HG02610 (cell line): Measurements from ENCODE around the gene LGR4.

ENCODE experiments used
- ATAC-seq: cut with Tn5 transposase; IDR thresholded peaks from one replicate; pipeline ENCODE4 v1.9.1; 2021; ENCODE audit warnings: mild to moderate bottlenecking, moderate library complexity; ENCODE audit not compliant: unreplicated experiment

Gene LGR4

DNA sequence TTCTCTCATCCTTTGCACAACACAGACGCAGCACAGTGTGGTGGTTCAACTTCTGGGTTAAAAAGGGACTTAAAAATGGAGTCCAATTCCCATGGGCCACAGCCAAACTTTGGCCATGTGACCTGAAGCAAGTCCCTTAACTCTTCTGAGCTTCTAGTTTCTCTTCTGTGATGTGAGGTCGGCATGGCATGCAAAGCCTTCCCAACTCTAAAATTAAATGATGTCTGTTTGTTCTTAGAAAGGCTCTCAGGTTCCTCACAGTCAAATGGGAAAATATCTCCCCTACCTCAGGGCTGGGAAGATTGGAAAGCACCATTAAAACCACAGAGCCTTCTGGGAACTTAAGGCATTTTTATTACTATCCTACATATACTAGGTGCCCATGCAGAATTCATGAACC, 38.8 kb downstream of the LGR4 start:
- no peak for ATAC-seq

DNA sequence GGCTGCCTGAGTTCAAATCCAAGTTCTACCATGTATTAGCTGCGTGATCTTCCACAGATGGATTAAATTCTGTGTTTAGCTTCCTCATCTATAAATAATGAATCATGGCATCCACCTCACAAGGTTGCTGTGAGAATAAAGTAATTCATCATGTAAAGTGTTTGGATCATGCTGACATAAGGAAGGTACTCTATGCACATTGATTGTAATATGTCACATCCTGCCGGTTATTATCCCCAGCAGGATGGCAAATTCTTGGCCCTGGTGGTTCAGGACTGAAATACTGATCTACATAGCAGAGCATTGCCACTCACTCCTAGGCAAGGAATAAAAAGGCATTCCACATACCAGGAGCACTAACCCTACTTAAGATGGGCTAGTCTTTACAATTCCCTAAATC, 40.8 kb downstream of the LGR4 start:
- no peak for ATAC-seq

DNA sequence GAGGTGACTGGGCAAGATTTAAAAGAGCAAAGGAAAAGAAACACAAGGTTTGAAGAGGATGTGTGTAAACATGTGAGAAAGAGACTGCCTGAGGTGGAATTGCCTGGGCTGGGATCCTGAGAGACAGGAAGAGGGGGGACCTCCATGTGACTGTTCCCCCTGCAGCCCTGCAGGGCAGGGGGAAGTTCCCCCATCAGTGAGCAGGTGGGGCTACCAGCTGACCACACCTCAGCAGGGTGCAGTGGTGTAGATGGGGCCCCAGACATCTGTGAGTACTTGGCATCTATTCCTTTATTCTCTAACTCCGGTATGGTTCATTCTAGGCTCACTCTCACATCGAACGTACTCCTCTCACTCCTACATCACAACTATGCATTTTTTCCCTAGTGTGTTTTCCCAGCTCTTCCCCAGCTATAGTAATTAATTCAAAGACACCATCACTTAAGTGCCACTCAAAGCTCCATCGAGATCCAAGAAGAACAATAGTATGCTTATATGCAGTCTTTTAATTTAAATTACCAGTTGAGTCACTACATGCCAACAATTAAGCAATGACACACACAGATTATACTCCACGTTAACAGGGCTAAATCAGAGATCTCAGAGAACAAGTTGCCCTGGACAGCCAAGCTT, 42.7 kb downstream of the LGR4 start:
- ATAC-seq: no peak

DNA sequence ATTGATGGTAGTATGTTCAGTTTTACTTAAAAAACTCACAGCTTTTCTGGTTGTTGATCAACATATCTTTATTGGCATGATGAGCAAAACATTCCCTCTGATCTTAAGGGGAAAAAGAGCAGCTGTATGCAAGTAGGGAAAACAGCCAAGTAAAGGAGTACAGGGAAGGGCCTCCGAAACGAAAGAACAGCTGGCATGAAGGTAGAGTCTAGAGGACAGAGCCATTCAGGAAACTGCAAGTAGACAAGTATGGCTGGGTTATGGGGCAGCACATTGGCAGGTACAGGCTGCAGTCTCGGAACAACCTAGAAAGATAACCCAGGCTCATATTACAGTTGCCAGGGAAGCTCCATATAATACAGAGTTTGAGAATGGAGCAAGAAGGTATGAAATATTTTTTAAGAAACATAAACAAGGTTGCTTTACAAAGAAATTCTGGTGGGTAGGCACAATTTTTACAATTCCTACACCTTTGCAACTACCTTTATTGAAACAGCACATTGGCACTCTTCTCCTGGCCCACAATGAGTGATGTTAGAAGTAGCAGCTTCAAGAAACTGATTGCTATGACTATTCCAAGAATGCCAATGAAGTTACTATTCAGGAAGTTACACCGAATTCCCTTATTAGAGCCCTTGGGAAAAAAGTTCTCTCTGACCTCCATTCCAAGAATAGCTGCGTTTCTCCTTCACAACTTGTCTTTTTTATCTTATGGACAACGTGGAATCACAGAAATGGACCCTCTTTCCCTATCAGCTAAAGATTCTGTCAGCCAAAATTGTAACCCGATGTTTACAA, 45.2 kb downstream of the LGR4 start:
- no peak for ATAC-seq

DNA sequence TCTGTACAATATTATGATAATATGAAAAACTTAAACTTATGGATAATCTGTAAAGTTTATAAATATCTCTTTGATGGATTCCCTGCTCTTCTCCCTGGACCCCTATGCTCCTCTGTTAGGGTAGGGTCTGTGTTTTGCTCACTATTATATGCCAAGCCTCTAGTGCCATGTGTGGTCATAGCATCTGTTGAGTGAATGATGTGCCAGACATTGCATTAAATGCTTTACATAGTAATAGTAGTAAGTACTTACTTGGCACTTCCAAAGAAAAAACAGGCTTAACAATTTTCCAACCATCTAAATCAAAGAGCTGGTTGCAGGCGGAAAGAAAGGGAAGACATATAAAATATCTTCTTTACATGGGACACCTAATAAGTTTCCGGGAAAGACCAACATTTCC, 46.8 kb downstream of the LGR4 start:
- no peak for ATAC-seq

DNA sequence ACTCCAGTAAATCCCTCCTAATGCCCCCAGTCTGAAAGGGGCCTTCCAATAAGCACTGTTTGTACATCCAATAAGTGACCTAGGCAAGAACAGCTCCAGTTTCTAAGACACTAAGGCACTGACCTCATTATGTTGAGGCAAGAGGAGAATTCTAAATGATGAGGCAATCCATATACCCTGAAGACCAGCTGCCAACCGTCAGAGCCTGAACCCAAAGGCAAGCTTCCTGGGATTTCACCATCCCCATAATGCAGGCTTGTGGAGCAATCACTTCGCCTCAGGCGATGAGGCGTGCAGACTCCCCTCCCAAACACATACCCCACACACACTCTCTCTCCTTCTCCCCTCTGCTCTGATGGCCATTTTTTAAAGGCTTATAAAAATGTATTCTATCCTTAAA, 49.5 kb downstream of the LGR4 start:
- ATAC-seq: no peak

DNA sequence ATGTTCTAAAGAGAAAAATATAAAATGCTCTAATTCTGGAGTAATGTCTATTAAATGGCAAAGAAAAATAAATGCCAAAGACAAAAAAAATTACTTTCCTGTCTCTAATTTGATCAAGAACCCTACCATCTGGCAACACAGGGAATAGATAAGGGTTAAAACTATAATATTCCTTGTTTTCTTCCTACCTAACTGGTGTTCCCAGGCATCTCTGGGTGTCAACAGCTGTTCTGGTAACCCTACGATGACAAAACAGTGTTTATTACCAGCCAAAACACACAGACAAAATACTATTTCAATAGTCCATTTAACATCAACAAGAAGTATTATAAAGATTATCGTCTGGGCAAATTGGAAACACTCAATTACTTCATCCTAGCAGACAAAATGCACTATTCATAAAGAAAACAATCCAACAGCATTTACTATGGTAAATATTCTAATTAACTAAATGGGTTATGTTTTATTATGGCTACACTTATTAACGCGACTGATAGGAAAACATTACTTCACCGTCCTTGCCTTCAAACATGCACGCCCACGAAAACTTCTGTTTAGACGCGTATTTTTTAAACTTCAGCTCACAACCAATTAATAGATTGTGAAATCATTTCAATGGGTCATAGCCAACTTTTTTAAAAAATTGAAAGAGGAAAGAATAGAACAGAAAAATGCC, 50.6 kb downstream of the LGR4 start:
- no peak for ATAC-seq

DNA sequence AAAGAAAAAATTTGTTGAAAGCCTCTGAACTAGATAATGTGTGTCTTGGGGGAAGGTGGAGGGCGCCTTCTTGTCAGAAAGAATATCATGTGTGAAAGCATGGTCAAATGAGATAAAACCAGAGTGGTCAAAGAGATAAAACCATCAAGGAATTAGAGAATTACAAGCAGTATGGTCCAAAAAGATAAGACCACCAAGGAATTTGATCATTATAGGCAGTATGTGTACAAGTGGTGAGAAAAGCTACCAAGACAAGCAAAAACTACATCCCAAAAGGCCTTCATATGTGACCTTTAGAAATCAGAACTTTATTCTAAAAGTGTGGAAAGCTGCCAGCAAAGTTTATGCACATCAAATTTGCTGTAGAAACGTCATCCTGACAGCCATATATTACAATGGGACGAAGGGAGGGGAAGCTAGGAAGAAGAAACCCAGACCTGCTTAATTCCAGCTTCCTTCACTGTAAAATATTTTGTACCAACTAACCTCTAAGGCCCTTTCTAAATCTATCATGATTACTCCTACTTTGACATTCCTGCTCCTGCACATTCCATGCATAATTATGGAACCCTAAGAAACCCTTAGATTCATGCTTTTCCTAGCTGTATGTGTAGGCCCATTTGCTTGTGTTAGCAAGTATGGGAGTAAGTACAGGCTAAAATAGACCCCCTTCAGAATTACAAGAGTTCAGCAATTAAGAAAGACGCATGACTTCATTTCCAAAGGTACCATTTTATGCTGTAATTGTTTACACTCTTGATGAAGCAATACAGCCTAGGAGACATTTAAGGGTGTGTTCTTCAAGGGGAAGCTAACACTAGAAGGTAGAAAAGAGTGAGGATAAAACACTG, 51.6 kb downstream of the LGR4 start:
- ATAC-seq: no peak

DNA sequence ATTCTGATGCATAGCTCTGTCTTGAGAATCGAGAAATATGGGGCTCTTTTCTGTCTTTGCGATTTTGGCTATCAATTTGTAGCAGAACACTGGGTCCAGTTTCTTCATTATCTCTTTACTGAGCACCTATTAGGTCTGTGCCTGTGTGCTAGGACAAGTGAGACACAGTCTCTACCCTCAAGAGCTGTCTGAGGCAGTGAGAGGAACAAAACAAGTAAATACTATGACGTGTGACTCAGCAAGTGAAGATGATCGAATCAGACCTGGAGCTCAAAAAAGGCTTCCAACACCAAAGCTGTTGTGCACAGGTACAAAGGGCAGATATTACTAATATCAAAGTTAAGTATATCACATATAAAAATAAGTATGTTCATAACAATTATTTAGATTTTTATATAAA, 52.4 kb downstream of the LGR4 start:
- no peak for ATAC-seq

DNA sequence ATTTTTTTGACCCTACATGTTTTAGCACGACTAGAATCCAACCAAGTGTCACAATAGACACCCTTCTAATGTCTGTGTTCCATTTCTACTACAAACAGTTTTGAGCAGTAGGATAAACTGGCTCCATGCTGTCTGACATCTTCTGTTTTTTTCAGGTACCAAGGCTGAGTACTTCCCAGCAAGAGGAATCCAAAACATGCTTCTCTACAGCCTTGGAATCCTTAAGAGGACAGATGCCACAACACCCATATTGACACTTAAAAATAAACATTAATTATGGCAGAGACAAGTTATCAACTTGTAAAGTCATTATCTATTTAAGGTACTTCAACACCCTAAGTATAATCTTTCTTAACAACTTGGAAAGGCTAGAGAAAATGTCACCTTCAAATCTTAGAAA, 54.2 kb downstream of the LGR4 start:
- ATAC-seq: no peak

DNA sequence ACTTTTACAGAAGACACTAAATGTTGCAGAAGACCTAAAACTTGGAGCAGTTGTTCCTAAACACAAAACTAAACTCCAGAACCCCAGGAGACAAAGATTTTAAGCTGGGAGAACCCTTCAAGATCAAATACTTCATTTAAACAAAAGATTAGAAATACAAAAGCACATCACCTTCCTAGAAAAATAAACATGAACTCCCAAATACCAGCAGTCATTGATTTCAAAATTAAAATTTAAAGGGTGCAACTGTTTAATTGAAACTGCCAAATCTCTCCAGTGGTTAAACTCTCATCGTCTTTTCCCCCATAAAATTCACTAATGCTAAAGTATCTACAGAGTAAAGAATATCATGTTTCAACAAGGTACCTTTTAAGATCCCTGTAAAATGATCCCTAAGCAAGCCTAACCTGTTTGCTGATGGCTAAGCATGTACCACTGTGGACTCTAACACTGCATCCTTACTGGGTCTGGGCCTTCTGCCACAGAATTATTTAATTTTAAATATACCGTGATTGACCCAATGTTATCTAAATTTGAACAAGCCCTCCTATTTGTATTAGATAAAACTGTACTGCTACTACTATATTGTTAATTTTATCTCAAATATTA, 55.9 kb downstream of the LGR4 start:
- ATAC-seq: no peak

DNA sequence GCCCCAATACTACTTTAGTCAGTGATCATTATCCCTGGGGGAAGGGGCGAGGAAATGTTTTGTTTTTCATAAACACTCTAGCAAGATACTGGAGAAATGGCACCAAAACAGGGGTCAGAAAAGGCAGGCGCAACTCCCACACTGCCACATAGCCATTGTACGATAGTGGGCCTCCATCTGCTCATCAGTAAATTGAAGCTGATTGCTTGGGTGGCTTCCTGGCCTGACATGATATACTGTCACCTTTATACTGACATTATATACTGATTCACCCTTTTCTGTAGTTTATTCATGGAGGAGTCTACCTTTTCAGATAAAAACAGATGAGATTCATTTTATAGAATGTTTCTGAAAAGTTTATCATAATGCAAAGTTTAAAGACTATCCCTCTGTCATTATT, 57.9 kb downstream of the LGR4 start:
- no peak for ATAC-seq

DNA sequence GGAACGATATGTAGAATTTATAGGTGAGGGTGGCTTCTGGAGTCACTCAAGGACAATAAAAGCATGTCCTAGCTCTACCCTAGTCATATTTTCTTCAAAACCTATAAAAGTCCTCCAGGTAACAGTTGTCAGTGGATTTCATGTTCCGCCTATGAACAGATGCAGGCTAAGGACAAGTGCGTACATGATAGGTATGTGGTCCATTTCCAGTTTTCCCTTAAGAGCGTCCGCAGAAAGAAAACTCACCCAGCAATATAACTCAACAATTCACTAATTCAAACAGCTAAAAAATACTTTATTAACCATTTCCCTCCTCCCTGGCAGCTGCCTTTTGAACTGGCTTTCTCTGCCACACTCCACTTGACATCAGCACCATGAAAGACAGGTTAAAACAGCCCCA, 59.4 kb downstream of the LGR4 start:
- ATAC-seq: no peak

DNA sequence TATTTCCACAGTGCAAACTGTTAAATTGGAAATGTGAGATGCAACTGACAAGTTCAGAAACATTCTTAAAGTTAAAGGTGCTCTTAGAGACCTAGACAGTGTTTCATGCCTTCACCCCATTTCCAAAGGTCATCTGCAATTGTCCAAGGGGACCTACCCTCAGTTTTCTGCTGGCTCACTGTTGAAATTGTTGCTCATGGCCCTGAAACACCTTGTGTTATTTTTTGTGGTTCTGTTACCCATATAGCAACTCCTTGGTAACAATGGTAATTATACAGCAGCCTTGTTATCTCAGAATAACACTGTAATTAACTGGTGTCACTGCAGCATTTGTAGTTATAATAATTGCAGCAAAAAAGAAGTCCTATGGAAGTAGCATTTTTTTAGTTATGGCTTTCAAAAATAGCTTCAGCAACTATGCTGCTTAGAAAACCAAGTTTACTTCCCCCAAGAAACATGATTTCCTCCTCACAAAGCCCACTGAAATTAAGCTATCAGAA, 60.3 kb downstream of the LGR4 start:
- ATAC-seq: no peak

DNA sequence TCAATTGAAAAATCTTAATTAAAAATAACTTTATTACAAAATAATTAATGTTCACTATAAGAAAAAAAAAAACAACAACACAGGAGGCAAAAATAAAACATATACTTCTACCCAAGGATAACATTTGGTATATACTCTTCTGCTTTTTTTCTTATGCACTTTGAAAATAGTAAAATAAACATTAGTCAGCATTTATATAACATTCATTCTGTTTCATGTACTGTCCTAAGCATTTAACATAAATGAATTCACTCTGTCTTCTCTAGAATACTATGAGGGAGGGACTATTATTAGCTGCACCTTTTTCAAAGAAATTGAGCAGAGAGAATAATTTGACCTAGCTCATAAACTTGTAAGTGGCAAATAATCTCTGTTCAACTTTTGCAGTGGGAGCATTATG, 61.3 kb downstream of the LGR4 start:
- ATAC-seq: no peak

DNA sequence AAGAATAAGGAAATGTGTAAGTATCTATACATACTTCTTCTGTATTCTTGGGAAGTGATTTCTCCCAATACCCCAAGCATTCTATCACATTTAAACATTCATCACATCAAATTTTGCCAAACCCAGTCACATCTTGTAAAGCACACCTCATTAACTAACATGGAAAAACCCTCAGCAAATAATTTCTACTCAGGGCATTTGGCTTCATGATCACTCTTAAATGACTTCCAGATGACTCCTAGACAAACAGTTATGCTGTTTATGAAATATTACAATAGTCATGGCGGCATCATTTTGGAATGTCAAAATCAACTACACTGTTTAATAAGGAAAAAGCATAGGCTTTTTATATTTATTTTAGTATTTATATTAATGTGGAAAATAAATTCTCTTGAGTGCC, 62.3 kb downstream of the LGR4 start:
- ATAC-seq: no peak

DNA sequence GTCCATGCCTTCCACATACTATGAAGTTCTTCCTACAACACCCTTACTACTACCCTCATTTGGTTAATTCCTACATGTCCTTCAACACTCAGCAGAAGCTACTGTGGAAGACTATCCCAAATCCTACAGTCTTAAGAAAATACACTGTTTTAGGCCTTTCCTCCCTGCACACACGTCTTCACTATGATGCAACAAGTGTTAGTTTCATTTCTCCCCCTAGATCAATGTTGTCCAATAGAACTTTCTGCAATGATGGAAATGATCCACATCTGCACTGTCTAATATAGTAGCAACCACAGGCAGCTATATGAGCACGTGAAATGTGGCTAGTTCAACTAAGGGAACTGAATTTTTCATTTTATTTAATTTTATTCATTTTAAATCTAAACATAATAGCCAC, 62.8 kb downstream of the LGR4 start:
- no peak for ATAC-seq

DNA sequence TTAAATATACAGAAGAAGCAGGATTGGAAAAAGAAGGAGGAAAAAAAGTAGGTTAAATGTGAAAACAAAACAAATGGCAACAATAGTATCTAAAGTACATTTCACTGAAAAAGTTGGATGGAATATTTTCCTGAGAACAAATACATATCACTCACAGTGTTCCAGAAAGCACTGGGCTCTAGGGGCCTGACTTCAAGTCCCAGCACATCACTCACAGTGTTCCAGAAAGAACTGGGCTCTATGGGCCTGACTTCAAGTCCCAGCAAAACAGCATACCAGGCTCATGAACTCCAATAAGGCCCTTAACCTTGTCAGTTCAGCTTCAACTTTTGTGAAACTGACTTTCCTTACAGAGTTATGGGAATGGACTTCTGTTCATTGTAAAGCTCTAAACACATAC, 63.5 kb downstream of the LGR4 start:
- no peak for ATAC-seq

DNA sequence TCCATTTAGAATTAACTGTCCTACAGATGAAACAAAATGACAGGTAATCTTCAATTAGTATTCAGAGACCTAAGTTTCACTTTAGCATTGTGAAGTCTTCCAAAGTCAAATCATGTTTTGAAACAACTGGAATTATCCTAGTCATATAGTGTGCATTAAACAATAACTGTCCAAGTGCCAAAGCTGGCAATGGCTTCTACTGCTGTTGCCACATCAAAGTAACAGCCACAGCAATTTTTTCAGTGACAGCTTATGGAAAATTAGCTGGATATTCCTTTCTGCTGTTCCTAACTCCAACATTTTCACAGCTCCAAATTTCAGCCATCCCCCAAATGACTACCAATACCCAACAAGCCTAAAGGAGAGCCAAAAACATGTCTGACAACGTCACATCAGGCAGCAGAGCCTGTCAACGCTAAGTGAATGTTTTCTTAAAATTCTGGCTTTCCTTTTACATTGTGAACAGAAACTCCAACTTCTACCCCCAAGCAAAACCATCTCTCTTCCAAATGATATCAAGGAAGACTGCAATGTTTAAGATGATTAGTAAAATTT, 64.3 kb downstream of the LGR4 start:
- ATAC-seq: no peak
